A549 (cell line): ENCODE data around the gene ARHGEF11. TPM values are rescaled to one million over a fixed set of nuclear protein-coding genes. Genes with fewer than 3 reads are reported as not detected.

Source experiments
- ATAC-seq, 2 experiments: fragments of 200-7000 bp in 1 of 2; fragments of >200 bp in 1 of 2; cut with Nextera tagmentation in 1 of 2; cut with Tn5 transposase in 1 of 2; 3 replicates each; pipeline versions ENCODE4 v1.8.0 to v1.9.1; 2018 to 2020; ENCODE audit warnings: mild to moderate bottlenecking in 1 of 2, moderate library complexity in 1 of 2
- CTCF ChIA-PET: fragments of 300-600 bp; sonication (Branson Sonifier 250); formaldehyde crosslinking; extraction: SDS; loops from one replicate; lab custom pipeline; 2021; ENCODE audit warnings: antibody characterized with exemption, inconsistent platforms; lab: Yijun Ruan, JAX
- POLR2A ChIA-PET: fragments of 350-600 bp; formaldehyde crosslinking; extraction: SDS; loops from one replicate; lab custom pipeline; 2021; ENCODE audit warnings: antibody characterized with exemption, inconsistent platforms; lab: Yijun Ruan, JAX
- DNase-seq, 2 experiments: peaks; one replicate each; pipeline versions ENCODE4 v3.0.0 to v3.0.0-alpha.2; 2011 to 2016; ENCODE audit warnings: low read depth in 1 of 2, low spot score in 1 of 2
- FAIRE-seq: peaks from 2 replicates; lab custom pipeline; 2011; peaks lifted over from hg19 to GRCh38; lab: Jason Lieb, UNC
- H3K27ac ChIP-seq, 2 experiments: fragments of >200 bp; sonication (Bioruptor Twin); formaldehyde crosslinking; 3 replicates each; pipeline ENCODE4 v1.5.1; 2016 to 2017
- H3K4me1 ChIP-seq: fragments of >200 bp; sonication (Bioruptor Twin); formaldehyde crosslinking; 3 replicates; pipeline ENCODE4 v1.6.1; 2016
- H3K4me2 ChIP-seq: fragments of >200 bp; sonication (Bioruptor Twin); formaldehyde crosslinking; 3 replicates; pipeline ENCODE4 v1.6.1; 2016
- H3K4me3 ChIP-seq: fragments of >200 bp; sonication (Bioruptor Twin); formaldehyde crosslinking; 3 replicates; pipeline ENCODE4 v1.5.1; 2016
- H3K9me3 ChIP-seq: fragments of >200 bp; sonication (Bioruptor Twin); formaldehyde crosslinking; 3 replicates; pipeline ENCODE4 v1.6.1; 2016
- CHD4 ChIP-seq: fragments of 200-600 bp; sonication (generic); IDR thresholded peaks from 2 replicates; pipeline ENCODE4 v1.6.1; 2016; ENCODE audit warnings: antibody characterized with exemption, mild to moderate bottlenecking, borderline replicate concordance
- EHF ChIP-seq: fragments of 250-450 bp; sonication (Bioruptor Pico); IDR thresholded peaks from 2 replicates; pipeline ENCODE4 v1.5.0; 2020; ENCODE audit warnings: mild to moderate bottlenecking
- EHMT2 ChIP-seq: fragments of 200-600 bp; sonication (generic); IDR thresholded peaks from 2 replicates; pipeline ENCODE4 v1.6.1; 2016; ENCODE audit warnings: antibody characterized with exemption, low read depth, mild to moderate bottlenecking, moderate library complexity
- ELK1 ChIP-seq: fragments of 150-350 bp; IDR thresholded peaks from 2 replicates; pipeline ENCODE4 v1.6.1; 2014; ENCODE audit warnings: low read depth, mild to moderate bottlenecking, low read length
- GATA3 ChIP-seq: IDR thresholded peaks from 2 replicates; pipeline ENCODE4 v1.6.1; 2012; ENCODE audit warnings: borderline replicate concordance
- HEYL ChIP-seq: fragments of 250-450 bp; sonication (Bioruptor Pico); IDR thresholded peaks from 2 replicates; pipeline ENCODE4 v1.8.0; 2021; ENCODE audit warnings: mild to moderate bottlenecking, moderate library complexity
- HOXA7 ChIP-seq: fragments of 250-450 bp; sonication (Bioruptor Pico); IDR thresholded peaks from 2 replicates; pipeline ENCODE4 v1.5.0; 2020; ENCODE audit warnings: mild to moderate bottlenecking, moderate library complexity
- HOXB13 ChIP-seq: fragments of 250-450 bp; sonication (Bioruptor Pico); IDR thresholded peaks from 2 replicates; pipeline ENCODE4 v1.5.0; 2020; ENCODE audit warnings: low read depth, mild to moderate bottlenecking, moderate library complexity
- KDM1A ChIP-seq: fragments of 200-600 bp; sonication (generic); IDR thresholded peaks from 2 replicates; pipeline ENCODE4 v1.6.1; 2016; ENCODE audit warnings: low read depth, mild to moderate bottlenecking
- MAX ChIP-seq: IDR thresholded peaks from 2 replicates; pipeline ENCODE4 v1.6.1; 2012
- POLR2A ChIP-seq: IDR thresholded peaks from 2 replicates; pipeline ENCODE4 v1.6.1; 2012; ENCODE audit warnings: mild to moderate bottlenecking, low read length
- RAD21 ChIP-seq, 2 experiments: fragments of >200 bp in 1 of 2; sonication (Bioruptor Twin) in 1 of 2; formaldehyde crosslinking in 1 of 2; IDR thresholded peaks in 1 of 2; conservative IDR thresholded peaks in 1 of 2; 2 replicates in 1 of 2; 3 replicates in 1 of 2; pipeline ENCODE4 v1.6.1; 2012 to 2018; ENCODE audit warnings: inconsistent platforms in 1 of 2
- RNF2 ChIP-seq: fragments of 200-600 bp; sonication (generic); IDR thresholded peaks from 2 replicates; pipeline ENCODE4 v1.6.1; 2016; ENCODE audit warnings: low read depth, mild to moderate bottlenecking, antibody characterized with exemption, moderate library complexity, borderline replicate concordance
- SMC3 ChIP-seq: fragments of >200 bp; sonication (Bioruptor Twin); formaldehyde crosslinking; IDR thresholded peaks from 3 replicates; pipeline ENCODE4 v1.6.1; 2018; ENCODE audit warnings: inconsistent platforms
- SREBF2 ChIP-seq: fragments of 450-650 bp; IDR thresholded peaks from 2 replicates; pipeline ENCODE4 v1.6.1; 2014; ENCODE audit warnings: mild to moderate bottlenecking, moderate library complexity
- TFCP2L1 ChIP-seq: fragments of 250-450 bp; sonication (Bioruptor Pico); IDR thresholded peaks from 2 replicates; pipeline ENCODE4 v1.5.0; 2021; ENCODE audit warnings: mild to moderate bottlenecking
- ZFP36 ChIP-seq: fragments of 450-650 bp; IDR thresholded peaks from 2 replicates; pipeline ENCODE4 v1.6.1; 2014; ENCODE audit warnings: borderline replicate concordance; ENCODE audit not compliant: partially characterized antibody
- ZSCAN20 ChIP-seq: fragments of 250-450 bp; sonication (Bioruptor Pico); IDR thresholded peaks from 2 replicates; pipeline ENCODE4 v1.8.0; 2022; ENCODE audit warnings: mild to moderate bottlenecking, moderate library complexity
- WGBS: methylation state at CpG from one replicate; pipeline ENCODE4 v1.1.6; 2017; ENCODE audit errors: missing lambda C conversion rate; 5-methylcytosine and 5-hydroxymethylcytosine counted together
- polyA plus RNA-seq, 4 experiments: library from polyadenylated mRNA; depleted of rRNA in 3 of 4; stranded (reverse); fragments of >200 nt; fragmentation: RNase III in 1 of 4; extraction: RNeasy Plus Mini Kit Qiagen cat#74134 plus additional on column Dnase treatment in 1 of 4; gene quantifications; 2 replicates in 3 of 4; 3 replicates in 1 of 4; pipeline ENCODE4 v1.2.3, GENCODE V29; 2011 to 2017
- TF ChIP-seq, protein P1 (sequence below): fragments of >200 bp; sonication (Bioruptor Twin); formaldehyde crosslinking; IDR thresholded peaks from 3 replicates; pipeline ENCODE4 v1.6.1; 2016
- TF ChIP-seq, protein P2 (sequence below): IDR thresholded peaks from 2 replicates; pipeline ENCODE4 v1.6.1; 2012

ARHGEF11 gene
- polyA plus RNA-seq, 2 of the 4 experiments (the other 2 are of a cell fraction) = 15.7 to 17.1 TPM

- POLR2A ChIA-PET = no interaction called here
- FAIRE-seq (no peak), DNase-seq (no peak), ATAC-seq (no peak)
- TF ChIP-seq HEYL (CRISPR knock-in tag) = no peak
- Histone ChIP-seq H3K4me2 (no peak overlapping the region), H3K4me1 (no peaks in the 10 kb centered on the region), H3K9me3 (no peaks in the 10 kb centered on the region), H3K27ac (no peak overlapping the region), H3K4me3 (no peak overlapping the region)
- 95% methylated on average over 8 of the region's 8 CpGs for WGBS
- CTCF ChIA-PET = interaction anchor here (1.0 to 1.2 kb wide), 2 partner anchors 17 to 85 kb away, joined by 3 read pairs; no protein-coding TSS in a partner anchor
Measured at GRCh38 chr1:156944848-156945247, 100.7 kb downstream of the ARHGEF11 start.

GRCh38 chr1:156944268-156944667 lies 101.3 kb downstream of the ARHGEF11 start:
- Histone ChIP-seq H3K27ac (no peak overlapping the region), H3K4me1 (no peaks in the 10 kb centered on the region), H3K4me2 (no peak overlapping the region), H3K9me3 (no peaks in the 10 kb centered on the region), H3K4me3 (no peak overlapping the region)
- ChIA-PET CTCF (interaction anchor here (1.0 to 1.2 kb wide), 2 partner anchors 16 to 84 kb away, joined by 3 read pairs; no protein-coding TSS in a partner anchor), POLR2A (no interaction called here)
- WGBS = 100% methylated on average over 1 of the region's 1 CpG
- FAIRE-seq (peak; percentile 13), ATAC-seq (no peak), DNase-seq (no peak)
- TF ChIP-seq EHMT2 (no peak), GATA3 (no peak), EHF (CRISPR knock-in tag) (no peak), MAX (no peak), CHD4 (no peak), POLR2A (no peak), KDM1A (no peak), TFCP2L1 (CRISPR knock-in tag) (no peak), HOXA7 (no peak), ELK1 (no peak), SREBF2 (no peak), ZSCAN20 (CRISPR knock-in tag) (no peak)
- TF ChIP-seq, protein P1, sequence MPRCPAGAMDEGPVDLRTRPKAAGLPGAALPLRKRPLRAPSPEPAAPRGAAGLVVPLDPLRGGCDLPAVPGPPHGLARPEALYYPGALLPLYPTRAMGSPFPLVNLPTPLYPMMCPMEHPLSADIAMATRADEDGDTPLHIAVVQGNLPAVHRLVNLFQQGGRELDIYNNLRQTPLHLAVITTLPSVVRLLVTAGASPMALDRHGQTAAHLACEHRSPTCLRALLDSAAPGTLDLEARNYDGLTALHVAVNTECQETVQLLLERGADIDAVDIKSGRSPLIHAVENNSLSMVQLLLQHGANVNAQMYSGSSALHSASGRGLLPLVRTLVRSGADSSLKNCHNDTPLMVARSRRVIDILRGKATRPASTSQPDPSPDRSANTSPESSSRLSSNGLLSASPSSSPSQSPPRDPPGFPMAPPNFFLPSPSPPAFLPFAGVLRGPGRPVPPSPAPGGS = no peak
- TF ChIP-seq, protein P2, sequence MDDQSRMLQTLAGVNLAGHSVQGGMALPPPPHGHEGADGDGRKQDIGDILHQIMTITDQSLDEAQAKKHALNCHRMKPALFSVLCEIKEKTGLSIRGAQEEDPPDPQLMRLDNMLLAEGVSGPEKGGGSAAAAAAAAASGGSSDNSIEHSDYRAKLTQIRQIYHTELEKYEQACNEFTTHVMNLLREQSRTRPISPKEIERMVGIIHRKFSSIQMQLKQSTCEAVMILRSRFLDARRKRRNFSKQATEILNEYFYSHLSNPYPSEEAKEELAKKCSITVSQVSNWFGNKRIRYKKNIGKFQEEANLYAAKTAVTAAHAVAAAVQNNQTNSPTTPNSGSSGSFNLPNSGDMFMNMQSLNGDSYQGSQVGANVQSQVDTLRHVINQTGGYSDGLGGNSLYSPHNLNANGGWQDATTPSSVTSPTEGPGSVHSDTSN = no peak

- TF ChIP-seq RNF2 (no peak), ZFP36 (no peak), SMC3 (no peak), RAD21 (conservative IDR thresholded peaks at IDR 0.05 in 1 of 2, IDR thresholded peaks at IDR 0.05 in 1 of 2) (no peak), HOXB13 (CRISPR knock-in tag) (no peak)
- POLR2A ChIA-PET = no interaction called here
- Histone ChIP-seq H3K4me1 (no peaks in the 10 kb centered on the region), H3K4me2 (no peak overlapping the region), H3K27ac (no peak overlapping the region), H3K9me3 (no peaks in the 10 kb centered on the region), H3K4me3 (no peak overlapping the region)
- CTCF ChIA-PET = no interaction called here
- no peak for DNase-seq
- no peak for FAIRE-seq
- WGBS = 100% methylated on average over 3 of the region's 3 CpGs
- no peak for ATAC-seq
Measured at GRCh38 chr1:156943756-156944155, 101.8 kb downstream of the ARHGEF11 start.
